HG02981 (cell line): ENCODE results near the gene NAGA.

Source experiments
- ATAC-seq: cut with Tn5 transposase; IDR thresholded peaks from one replicate; pipeline ENCODE4 v1.9.1; 2021; ENCODE audit warnings: mild to moderate bottlenecking, moderate library complexity; ENCODE audit not compliant: unreplicated experiment

NAGA gene

DNA sequence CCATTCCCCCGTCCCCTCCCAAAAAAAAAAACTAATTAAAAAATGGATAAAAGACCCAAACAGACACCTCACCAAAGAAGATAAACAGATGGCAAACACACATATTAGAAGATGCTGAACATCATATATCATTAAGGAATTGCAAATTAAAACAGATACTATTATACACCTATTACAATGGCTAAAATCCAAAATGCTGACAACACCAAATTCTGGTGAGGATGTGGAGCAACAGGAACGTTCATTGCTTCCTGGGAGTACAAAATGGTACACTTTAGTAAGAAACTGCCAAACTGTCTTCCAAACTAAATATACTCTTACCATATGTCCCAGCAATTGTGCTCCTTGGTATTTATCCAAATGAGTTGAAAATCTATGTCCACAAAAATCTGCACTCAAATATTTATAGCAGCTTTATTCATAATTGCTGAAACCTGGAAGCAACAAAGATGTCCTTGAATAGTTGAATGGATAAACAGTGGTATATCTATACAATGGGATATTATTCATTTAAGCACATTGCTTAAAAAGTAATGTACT lies 19.9 kb downstream of the NAGA start:
- ATAC-seq: no peak

DNA sequence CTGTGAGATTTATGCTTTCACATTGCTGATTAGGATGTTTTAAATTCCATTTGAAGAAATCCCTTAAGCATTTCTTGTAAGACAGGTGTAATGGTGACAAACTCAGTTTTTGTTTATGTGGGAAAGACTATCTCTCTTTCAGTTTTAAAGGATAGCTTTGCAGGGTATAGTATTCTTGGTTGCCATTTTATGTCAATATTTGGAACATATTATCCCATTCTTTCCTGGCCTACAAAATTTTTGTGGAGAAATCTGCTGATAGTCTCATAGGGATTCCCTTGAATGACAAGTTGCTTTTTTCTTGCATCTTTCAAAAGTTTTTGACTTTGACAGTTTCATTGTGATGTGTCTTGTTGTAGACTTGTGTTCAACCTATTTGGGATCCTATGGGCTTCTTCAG lies 28.8 kb downstream of the NAGA start:
- ATAC-seq: no peak

DNA sequence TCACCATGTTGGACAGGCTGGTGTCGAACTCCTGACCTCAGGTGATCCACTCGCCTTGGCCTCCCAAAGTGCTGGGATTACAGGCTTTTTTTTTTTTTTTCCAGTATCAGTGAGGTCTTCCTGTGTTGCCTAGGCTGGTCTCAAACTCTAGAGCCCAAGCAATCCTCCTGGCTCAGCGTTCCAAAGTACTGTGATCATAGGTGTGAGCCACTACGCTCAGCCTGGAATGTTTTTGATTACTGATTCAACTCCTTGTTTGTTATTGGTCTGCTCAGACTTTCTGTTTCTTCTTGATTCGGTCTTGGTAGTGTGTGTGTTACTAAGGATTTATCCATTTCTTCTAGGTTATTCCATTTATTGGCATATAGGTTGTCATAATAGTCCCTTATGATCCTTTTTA lies 31.3 kb downstream of the NAGA start:
- ATAC-seq: no peak

DNA sequence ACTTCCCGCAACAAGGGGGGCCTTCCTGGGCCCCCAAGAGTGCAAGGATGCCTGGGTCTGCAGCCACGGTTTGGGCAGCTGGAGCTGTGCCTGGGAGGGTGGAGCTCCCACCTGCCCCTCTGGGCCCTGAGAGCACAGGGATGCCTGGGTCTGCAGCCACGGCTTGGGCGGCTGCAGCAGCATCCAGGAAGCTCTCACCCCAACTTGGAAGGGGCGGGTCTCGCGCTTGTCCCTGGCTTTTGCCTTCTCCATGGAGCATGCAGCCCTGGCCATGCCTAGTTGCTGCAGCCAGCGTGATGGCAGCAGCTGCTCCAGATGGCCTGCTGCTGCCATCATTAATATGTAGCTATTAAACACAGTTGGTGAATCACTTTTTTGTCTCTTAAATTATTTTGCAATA lies 35.4 kb downstream of the NAGA start:
- no peak for ATAC-seq

DNA sequence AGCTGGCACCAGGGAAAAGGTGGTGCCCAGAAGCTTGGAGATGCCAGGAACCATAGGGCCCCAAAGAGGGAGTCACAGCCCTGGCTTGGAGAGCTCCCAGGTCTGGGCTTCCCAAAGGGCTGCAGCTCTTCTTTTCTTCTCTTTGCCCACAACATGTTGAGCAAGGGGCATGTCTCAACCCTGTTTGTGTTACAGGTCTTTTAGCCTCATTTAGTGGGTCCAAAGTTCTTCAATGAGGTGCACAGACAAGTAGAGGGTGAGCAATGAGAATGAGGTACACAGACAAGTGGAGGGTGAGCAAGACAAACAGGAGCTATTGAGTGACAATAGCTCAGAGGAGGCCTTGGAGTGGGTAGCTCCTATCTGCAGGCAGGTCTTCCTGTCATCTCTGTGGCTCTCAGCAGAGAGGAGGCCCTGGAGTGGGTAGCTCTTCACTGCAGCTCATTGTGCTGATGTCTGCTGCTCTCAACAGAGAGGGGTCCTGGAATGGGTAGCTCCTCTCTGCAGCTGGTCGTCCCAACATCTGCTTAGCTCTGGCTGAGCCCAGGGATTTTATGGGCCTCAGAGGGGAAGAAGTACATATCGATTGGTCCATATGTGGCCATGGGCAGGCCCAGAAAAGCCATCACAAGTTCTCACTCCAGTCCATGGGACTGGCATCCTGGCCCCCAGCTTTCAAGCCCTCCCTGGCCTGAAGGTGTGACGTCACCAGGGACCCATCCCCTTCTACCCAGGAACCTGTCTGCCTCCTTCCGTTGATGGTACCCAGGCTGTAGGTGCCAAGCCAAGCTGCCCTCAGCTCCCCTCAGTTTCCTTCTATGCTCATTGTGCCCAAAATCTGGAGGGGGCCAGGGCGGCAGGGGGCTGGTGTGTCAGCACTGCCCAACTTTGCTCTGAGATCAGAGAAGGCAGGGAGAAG lies 37.1 kb downstream of the NAGA start:
- ATAC-seq: no peak

DNA sequence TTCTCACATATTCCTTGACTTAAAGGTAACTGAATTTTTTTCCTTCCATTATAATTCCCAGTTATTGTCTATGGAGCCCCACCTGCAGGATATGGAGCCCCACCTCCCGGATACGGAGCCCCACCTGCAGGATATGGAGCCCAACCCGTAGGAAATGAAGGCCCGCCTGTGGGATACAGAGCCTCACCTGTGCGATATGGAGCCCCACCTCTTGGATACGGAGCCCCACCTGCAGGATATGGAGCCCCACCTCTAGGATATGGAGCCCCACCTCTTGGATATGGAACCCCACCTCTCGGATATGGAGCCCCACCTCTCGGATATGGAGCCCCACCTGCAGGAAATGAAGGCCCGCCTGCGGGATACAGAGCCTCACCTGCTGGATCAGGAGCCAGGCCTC lies 43.9 kb downstream of the NAGA start:
- no peak for ATAC-seq

DNA sequence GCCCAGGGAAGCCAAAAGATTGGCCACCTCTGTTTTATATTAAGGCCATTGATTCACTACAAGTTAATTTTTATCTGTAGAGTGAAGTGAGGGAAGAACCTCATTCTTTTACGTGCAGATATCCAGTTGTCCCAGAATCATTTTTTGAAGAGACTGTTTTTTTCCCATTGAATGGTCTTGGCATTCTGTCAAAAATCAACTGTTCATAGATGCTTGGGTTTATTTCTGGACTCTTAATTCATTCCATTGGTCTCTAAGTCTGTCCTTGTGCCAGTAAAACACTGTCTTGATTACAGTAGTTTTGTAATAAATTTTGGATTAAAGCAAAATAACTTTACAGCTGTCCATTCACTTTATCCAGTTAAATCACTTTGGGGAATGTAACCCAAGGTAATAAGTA lies 45.2 kb downstream of the NAGA start:
- no peak for ATAC-seq

DNA sequence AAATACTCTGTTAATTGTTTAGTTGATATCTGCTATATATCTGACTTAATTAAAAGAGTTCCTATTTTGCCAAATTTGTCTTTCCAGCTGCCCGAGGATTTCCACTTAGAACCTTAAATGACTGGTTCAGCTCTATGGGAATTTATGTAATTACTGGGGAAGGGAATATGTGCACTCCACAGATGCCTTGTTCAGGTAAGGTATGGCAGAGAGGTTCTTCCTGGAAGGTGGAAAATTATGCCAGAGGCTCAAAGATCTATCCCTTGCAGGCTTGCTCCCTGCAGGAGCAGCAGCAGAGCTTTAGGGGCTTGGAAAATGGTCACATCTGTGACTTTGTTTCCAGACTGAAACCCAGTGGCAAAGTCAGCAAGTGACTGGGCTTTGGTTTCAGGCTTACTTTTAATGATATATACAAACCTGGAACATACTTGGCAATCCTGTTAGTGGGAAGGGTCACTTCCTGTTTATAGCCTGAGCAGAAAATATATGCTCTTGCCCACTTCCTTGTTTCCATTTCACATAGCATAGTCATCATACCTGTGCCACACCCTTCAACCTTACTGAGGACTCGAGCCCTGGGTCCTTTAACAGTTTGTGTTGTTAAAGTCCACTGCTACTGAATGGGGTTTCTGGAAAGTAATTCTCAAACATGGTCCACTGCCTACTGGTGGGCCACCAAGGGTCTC lies 48.3 kb downstream of the NAGA start:
- no peak for ATAC-seq

DNA sequence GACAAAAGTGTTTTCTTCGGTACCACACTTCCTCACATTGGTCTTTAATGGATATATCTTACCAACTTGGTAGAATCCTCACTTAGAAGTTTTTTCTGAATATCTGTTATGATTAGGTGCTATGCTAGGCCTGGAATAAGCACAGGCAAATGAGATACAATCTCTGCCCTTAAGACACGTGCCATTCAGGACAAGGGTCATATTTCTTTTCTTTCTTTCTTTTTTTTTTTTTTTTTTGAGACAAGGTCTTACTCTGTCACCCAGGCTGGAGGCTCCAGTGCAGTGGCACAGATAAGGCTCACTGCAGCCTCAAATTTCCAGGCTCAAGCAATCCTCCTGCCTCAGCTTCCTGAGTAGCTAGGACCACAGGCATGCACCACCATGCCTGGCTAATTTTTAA lies 49.0 kb downstream of the NAGA start:
- no peak for ATAC-seq

DNA sequence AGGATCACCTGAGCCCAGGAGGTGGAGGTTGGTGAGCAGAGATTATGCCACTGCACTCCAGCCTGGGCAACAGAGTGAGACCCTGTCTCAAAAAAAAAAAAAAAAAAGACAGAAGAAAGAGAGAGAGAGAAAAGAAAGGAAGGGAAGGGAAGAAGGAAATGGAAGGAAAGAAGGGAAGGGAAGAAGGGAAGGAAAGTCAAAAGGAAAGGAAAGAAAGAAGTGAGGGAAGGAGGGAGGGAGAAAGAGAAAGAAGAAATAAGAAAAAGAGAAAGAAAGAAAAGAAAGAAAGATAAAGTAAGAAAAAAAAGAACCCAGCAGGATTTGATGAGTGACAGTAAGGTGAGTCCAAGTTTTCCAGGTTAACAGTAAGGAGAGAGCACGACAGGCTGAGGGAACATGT lies 52.4 kb downstream of the NAGA start:
- ATAC-seq: no peak

DNA sequence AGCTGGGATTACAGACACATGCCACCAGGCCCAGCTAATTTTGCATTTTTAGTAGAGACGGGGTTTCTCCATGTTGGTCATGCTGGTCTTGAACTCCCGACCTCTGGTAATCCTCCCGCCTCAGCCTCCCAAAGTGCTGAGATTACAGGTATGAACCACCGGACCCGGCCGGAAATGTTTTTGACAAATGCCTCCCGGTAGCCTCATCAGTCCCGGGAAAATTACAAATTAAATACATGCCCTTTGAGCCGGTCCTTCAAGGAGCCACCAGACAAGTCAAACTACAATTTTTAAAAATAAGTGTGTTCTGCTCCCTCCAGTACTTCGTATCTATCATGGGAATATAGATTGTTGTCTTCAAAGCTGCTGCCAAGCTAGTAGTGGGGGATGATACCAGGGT lies 54.5 kb downstream of the NAGA start:
- ATAC-seq: no peak

DNA sequence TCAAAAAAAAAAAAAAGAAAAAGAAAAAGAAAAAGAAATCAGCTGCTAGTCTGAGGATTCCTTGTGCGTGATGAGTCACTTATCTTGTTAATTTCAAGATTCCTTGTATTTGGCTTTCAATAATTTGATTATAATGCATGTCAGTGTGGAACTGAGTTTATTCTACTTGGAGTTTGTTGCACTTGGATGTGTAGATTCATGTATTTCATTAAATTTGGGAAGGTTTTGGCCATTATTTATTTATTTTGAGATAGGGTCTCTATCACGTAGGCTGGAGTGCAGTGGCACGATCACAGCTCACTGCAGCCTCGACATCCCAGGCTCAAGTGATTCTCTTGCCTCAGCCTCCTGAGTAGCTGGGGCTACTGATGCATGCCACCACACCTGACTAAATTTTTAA lies 57.2 kb downstream of the NAGA start:
- ATAC-seq: no peak

DNA sequence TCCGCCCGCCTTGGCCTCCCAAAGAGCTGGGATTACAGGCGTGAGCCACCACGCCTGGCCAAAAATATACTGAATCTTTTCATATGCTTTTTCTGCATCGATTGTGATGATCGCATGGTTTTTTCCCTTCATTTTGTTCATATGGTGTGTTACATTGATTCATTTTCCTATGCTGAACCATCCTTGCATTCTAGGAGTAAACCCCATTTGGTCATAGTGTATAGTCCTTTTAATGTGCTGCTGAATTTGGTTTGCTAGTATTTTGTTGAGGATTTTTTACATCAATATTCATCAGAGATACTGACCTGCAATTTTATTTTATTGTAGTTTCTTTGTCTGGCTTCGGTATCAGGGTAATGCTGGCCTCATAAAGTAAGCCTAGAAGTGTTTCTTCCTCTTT lies 59.8 kb downstream of the NAGA start:
- no peak for ATAC-seq
